ENCODE results near the gene UST.

The UST gene

GRCh38 chr6:148807784-148808183, 61.0 kb downstream of the UST start:
- in situ Hi-C loops (cut with MboI; ENCODE audit: low pct_unique_long_range_greater_than_20kb, low sequenced_read_pairs, unreplicated experiment), result no loop called here
- TF ChIP-seq, protein P1, sequence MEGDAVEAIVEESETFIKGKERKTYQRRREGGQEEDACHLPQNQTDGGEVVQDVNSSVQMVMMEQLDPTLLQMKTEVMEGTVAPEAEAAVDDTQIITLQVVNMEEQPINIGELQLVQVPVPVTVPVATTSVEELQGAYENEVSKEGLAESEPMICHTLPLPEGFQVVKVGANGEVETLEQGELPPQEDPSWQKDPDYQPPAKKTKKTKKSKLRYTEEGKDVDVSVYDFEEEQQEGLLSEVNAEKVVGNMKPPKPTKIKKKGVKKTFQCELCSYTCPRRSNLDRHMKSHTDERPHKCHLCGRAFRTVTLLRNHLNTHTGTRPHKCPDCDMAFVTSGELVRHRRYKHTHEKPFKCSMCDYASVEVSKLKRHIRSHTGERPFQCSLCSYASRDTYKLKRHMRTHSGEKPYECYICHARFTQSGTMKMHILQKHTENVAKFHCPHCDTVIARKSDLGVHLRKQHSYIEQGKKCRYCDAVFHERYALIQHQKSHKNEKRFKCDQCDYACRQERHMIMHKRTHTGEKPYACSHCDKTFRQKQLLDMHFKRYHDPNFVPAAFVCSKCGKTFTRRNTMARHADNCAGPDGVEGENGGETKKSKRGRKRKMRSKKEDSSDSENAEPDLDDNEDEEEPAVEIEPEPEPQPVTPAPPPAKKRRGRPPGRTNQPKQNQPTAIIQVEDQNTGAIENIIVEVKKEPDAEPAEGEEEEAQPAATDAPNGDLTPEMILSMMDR (IDR thresholded peaks at IDR 0.05; ENCODE audit: extremely low read depth, insufficient read depth, missing control alignments), result no peak
- no peak for DNase-seq (ENCODE audit: low spot score)

- TF ChIP-seq, protein P1 (IDR thresholded peaks at IDR 0.05; ENCODE audit: extremely low read depth, insufficient read depth, missing control alignments), result no peak
- in situ Hi-C loops (cut with MboI; ENCODE audit: low pct_unique_long_range_greater_than_20kb, low sequenced_read_pairs, unreplicated experiment), result no loop called here
- no peak for DNase-seq (ENCODE audit: low spot score)
Observed at GRCh38 chr6:148808786-148809304, 62.0 kb downstream of the UST start.

DNA sequence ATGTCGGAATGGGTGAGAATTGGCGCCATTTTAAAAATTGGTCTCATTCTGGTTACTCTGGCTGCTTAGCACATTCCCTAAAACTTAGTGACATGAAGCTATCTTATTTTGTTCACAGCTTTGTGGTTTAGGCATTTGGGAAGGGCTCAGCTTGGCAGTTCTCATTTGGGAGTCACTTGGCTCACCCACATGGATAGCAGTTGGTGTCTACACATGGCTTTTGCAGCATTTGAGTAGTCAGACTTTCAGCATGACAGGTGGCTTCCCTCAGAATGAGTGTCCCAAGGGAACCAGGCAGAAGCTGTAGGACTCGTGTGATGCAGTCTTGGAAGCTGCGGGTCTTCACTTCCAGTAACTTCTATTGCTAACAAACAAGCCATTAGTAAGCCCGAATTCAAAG, 64.6 kb downstream of the UST start:
- TF ChIP-seq, protein P1 (IDR thresholded peaks at IDR 0.05; ENCODE audit: extremely low read depth, insufficient read depth, missing control alignments), result no peak
- in situ Hi-C loops (cut with MboI; ENCODE audit: low pct_unique_long_range_greater_than_20kb, low sequenced_read_pairs, unreplicated experiment), result no loop called here

DNA sequence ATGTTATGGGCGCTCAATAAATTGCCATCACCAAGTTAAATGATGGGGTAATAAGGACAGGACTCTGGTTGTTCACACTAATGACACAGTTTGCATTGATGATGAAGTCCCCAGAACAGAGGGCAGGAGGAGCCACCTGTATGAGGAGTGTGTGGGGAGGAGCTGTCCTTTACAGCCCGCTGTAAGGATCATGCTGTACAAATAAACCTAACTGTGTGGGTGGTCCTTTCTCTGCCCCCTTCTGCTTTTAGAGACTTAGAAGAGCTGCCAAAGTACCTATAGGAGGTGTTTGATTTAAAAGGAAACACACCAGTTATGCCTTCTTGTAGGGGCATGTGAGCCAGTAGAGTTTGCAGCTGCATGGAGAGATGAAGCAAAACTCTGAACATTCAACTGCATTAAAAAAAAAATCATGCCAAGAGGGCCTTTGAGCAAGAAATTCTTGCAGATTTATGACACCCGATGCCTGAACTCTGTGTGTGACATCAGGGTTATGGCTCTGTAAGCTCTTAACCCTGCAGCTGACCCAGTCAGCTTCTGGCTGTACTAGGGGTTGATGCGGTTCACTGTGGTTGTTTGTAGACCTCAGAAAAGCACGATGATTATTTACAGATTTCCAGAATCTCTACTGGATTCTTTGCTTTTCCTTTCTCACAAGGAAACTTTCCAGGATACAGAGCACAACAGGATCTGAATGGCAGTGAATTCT, 67.4 kb downstream of the UST start:
- DNase-seq (ENCODE audit: low spot score), result no peak
- TF ChIP-seq, protein P1 (IDR thresholded peaks at IDR 0.05; ENCODE audit: extremely low read depth, insufficient read depth, missing control alignments), result no peak
- in situ Hi-C loops (cut with MboI; ENCODE audit: low pct_unique_long_range_greater_than_20kb, low sequenced_read_pairs, unreplicated experiment), result no loop called here

More for the DNA sequence above, 64.6 kb downstream of the UST start:
- no peak for DNase-seq (ENCODE audit: low spot score)

- DNase-seq (ENCODE audit: low spot score), result no peak
- in situ Hi-C loops (cut with MboI; ENCODE audit: low pct_unique_long_range_greater_than_20kb, low sequenced_read_pairs, unreplicated experiment), result no loop called here
- TF ChIP-seq, protein P1 (IDR thresholded peaks at IDR 0.05; ENCODE audit: extremely low read depth, insufficient read depth, missing control alignments), result no peak
Observed at GRCh38 chr6:148814869-148815268, 68.0 kb downstream of the UST start.

GRCh38 chr6:148816117-148816516, 69.3 kb downstream of the UST start:
- TF ChIP-seq, protein P1 (IDR thresholded peaks at IDR 0.05; ENCODE audit: extremely low read depth, insufficient read depth, missing control alignments), result no peak
- DNase-seq (ENCODE audit: low spot score), result no peak
- in situ Hi-C loops (cut with MboI; ENCODE audit: low pct_unique_long_range_greater_than_20kb, low sequenced_read_pairs, unreplicated experiment), result no loop called here
